ENCODE results near the gene UMAD1.

GRCh38 chr7:7618410-7618809, 22.1 kb upstream of the UMAD1 start:
- TF ChIP-seq CTCF (IDR thresholded peaks at IDR 0.05; ENCODE audit: insufficient read depth, low read depth, low read length) = no peak
- TF ChIP-seq EZH2 (IDR thresholded peaks at IDR 0.05; ENCODE audit: insufficient read depth, low read length) = no peak
